Smooth muscle cell (in vitro differentiated cells): ENCODE data around the gene FKBP2. TPM values are rescaled to one million over a fixed set of nuclear protein-coding genes. Genes with fewer than 3 reads are reported as not detected.

ENCODE experiments used
- DNase-seq: peaks from one replicate; lab custom pipeline; 2025; ENCODE audit not compliant: unreplicated experiment; lab: John Stamatoyannopoulos, UW
- H2AFZ ChIP-seq: fragments of 200-600 bp; sonication (generic); 2 replicates; pipeline ENCODE4 v1.6.0; 2016; ENCODE audit warnings: antibody characterized with exemption, low read depth, mild to moderate bottlenecking
- H3F3A ChIP-seq: fragments of 200-600 bp; sonication (generic); 2 replicates; pipeline ENCODE4 v1.6.0; 2017; ENCODE audit warnings: antibody characterized with exemption, low read depth
- H3K27ac ChIP-seq: fragments of 200-600 bp; sonication (generic); 2 replicates; pipeline ENCODE4 v1.5.1; 2016; ENCODE audit warnings: low read depth, mild to moderate bottlenecking
- H3K27me3 ChIP-seq: fragments of 200-600 bp; sonication (generic); 2 replicates; pipeline ENCODE4 v1.6.1; 2016; ENCODE audit warnings: low read depth, mild to moderate bottlenecking
- H3K36me3 ChIP-seq: fragments of 200-600 bp; sonication (generic); 2 replicates; pipeline ENCODE4 v1.5.1; 2016; ENCODE audit warnings: low read depth
- H3K4me1 ChIP-seq: fragments of 200-600 bp; sonication (generic); 2 replicates; pipeline ENCODE4 v1.5.1; 2016; ENCODE audit warnings: low read depth
- H3K4me2 ChIP-seq: fragments of 200-600 bp; sonication (generic); 2 replicates; pipeline ENCODE4 v1.6.0; 2016; ENCODE audit warnings: mild to moderate bottlenecking
- H3K4me3 ChIP-seq: fragments of 200-600 bp; sonication (generic); 2 replicates; pipeline ENCODE4 v1.5.1; 2016; ENCODE audit warnings: mild to moderate bottlenecking
- H3K79me2 ChIP-seq: fragments of 200-600 bp; sonication (generic); 2 replicates; pipeline ENCODE4 v1.6.0; 2016; ENCODE audit warnings: low read depth, mild to moderate bottlenecking
- H3K9ac ChIP-seq: fragments of 200-600 bp; sonication (generic); 2 replicates; pipeline ENCODE4 v1.6.0; 2016; ENCODE audit warnings: low read depth
- H3K9me3 ChIP-seq: fragments of 200-600 bp; sonication (generic); replicated peaks from 2 replicates; pipeline ENCODE4 v1.5.1; 2016; ENCODE audit warnings: low read depth
- H4K20me1 ChIP-seq: fragments of 200-600 bp; sonication (generic); 2 replicates; pipeline ENCODE4 v1.6.0; 2016; ENCODE audit warnings: low read depth
- WGBS: methylation state at CpG from one replicate; pipeline ENCODE4 v1.1.7; 2016; ENCODE audit warnings: low lambda C conversion rate; 5-methylcytosine and 5-hydroxymethylcytosine counted together
- polyA plus RNA-seq: library from polyadenylated mRNA; unstranded; fragments of >200 nt; fragmentation: Nextera tagmentation; extraction: Ambion mirVana; gene quantifications from 2 replicates; pipeline ENCODE4 v1.2.1, GENCODE V29; 2016
- total RNA-seq: library from RNA; depleted of rRNA; stranded (reverse); fragments of >200 nt; gene quantifications from 2 replicates; pipeline ENCODE4 v1.2.3, GENCODE V29; 2014
- TF ChIP-seq, protein P1 (sequence below): fragments of 200-600 bp; sonication (generic); IDR thresholded peaks from 2 replicates; pipeline ENCODE4 v1.5.1; 2017; ENCODE audit warnings: borderline replicate concordance, mild to moderate bottlenecking, antibody characterized with exemption; ENCODE audit not compliant: insufficient read depth, poor library complexity, severe bottlenecking

The FKBP2 gene
- total and polyA plus RNA-seq, 2 experiments from 2014 or later: 51.3 to 231 TPM

DNA sequence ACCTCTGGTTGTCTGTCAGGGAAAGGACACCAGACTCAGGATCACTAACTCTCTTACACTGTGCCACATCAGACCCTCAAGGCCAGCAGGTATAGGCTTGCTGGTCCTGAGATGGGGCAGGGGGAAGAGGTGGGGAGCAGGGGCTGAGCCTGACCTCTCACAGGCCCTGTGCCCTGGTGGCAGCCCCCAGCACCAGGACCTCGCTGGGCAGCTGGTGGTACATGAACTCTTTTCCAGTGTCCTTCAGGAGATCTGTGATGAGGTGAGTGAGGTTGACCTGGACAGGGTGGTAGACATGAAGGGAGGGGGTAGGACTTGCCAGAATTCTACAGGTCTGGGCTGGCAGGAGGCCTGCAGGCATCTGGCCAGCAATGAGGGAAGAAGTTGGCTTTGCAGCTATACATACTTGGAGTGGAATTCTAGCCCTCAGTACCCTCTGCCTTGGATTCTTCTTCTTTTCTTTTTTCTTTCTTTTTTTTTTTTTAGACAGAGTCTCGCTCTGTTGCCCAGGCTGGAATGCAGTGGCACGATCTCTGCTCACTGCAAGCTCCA is 13.4 kb upstream of the FKBP2 start:
- Histone ChIP-seq H3F3A (no peaks in the 10 kb centered on the region), H3K9me3 (no peaks in the 10 kb centered on the region), H3K4me2 (peak overlapping the region; percentile 97), H4K20me1 (no peaks in the 10 kb centered on the region), H3K4me3 (peak overlapping the region; percentile 63), H3K9ac (no peak overlapping the region), H3K36me3 (no peaks in the 10 kb centered on the region), H3K4me1 (peaks cover 19% of the 10 kb centered on the region), H3K27me3 (no peaks in the 10 kb centered on the region), H3K27ac (no peak overlapping the region), H3K79me2 (peaks cover 22% of the 10 kb centered on the region), H2AFZ (no peak overlapping the region)
- TF ChIP-seq, protein P1, sequence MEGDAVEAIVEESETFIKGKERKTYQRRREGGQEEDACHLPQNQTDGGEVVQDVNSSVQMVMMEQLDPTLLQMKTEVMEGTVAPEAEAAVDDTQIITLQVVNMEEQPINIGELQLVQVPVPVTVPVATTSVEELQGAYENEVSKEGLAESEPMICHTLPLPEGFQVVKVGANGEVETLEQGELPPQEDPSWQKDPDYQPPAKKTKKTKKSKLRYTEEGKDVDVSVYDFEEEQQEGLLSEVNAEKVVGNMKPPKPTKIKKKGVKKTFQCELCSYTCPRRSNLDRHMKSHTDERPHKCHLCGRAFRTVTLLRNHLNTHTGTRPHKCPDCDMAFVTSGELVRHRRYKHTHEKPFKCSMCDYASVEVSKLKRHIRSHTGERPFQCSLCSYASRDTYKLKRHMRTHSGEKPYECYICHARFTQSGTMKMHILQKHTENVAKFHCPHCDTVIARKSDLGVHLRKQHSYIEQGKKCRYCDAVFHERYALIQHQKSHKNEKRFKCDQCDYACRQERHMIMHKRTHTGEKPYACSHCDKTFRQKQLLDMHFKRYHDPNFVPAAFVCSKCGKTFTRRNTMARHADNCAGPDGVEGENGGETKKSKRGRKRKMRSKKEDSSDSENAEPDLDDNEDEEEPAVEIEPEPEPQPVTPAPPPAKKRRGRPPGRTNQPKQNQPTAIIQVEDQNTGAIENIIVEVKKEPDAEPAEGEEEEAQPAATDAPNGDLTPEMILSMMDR: no peak
- 80% methylated on average over 2 of the region's 3 CpGs for WGBS
- DNase-seq: no peak

DNA sequence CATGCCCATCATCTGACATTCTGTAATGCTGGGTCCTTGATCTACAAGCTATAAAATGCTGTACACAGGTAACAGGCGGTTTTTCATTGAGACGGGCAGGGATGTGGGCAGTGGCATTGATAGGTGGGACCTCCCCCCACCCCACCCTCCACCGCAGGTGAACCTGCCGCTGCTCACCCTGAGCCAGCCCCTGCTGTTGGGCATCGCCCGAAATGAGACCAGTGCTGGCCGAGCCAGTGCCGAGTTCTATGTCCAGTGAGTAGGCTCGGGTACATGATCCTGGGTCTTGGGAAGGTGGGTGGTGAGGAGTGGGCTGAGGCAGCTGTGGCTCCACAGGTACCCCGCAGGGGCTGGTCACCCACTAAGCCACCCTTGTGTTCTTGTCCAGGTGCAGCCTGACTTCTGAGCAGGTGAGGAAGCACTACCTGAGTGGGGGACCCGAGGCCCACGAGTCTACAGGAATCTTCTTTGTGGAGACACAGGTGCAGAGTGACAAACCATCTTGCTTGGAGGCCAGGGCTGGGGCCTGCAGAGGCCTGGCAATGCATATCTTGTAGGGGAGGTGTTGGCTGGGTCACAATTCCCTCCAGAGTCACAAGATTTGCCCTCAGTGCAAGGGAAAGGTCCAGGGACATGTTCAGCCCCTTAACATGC is 11.7 kb upstream of the FKBP2 start:
- no peak overlapping the region for H3K9ac ChIP-seq
- H3K4me3 ChIP-seq: no peak overlapping the region
- no peaks in the 10 kb centered on the region for H3K9me3 ChIP-seq
- DNase-seq: no peak
- H3K36me3 ChIP-seq: no peaks in the 10 kb centered on the region
- H4K20me1 ChIP-seq: no peaks in the 10 kb centered on the region
- no peaks in the 10 kb centered on the region for H3K27me3 ChIP-seq
- no peaks in the 10 kb centered on the region for H3F3A ChIP-seq
- TF ChIP-seq, protein P1: no peak
- H3K4me1 ChIP-seq: peaks cover 19% of the 10 kb centered on the region
- H3K4me2 ChIP-seq: peak overlapping the region; percentile 97
- whole genome bisulfite sequencing: 96% methylated on average over 12 of the region's 12 CpGs
- H2AFZ ChIP-seq: no peak overlapping the region
- peaks cover 22% of the 10 kb centered on the region for H3K79me2 ChIP-seq
- no peak overlapping the region for H3K27ac ChIP-seq

DNA sequence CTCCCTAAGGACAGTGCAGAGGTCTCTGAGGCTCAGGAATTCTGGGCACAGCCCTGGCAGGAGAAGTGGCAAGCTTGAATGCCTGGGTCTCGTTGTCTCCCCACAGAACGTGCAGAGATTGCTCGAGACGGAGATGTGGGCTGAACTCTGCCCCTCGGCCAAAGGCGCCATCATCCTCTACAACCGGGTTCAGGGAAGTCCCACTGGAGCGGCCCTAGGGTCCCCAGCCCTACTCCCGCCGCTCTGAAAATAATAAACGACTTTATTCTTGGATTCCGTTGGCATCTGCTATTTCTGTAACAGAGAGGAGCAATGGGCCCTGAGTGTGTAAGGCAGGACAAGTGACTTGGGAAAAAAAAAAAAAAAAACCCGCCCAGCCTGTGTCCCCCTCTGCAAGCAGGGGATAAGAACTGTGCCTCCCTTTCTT is 11.1 kb upstream of the FKBP2 start:
- Histone ChIP-seq H3F3A (no peaks in the 10 kb centered on the region), H3K79me2 (peaks cover 22% of the 10 kb centered on the region), H3K4me1 (peaks cover 19% of the 10 kb centered on the region), H3K9ac (no peak overlapping the region), H3K36me3 (no peaks in the 10 kb centered on the region), H3K9me3 (no peaks in the 10 kb centered on the region), H3K4me2 (peak overlapping the region; percentile 97), H3K27me3 (no peaks in the 10 kb centered on the region), H3K4me3 (peak overlapping the region; percentile 79), H2AFZ (no peak overlapping the region), H3K27ac (peak overlapping the region; percentile 44), H4K20me1 (no peaks in the 10 kb centered on the region)
- 68% methylated on average over 13 of the region's 13 CpGs for WGBS
- TF ChIP-seq, protein P1: no peak
- no peak for DNase-seq
